Ishikawa (cell line): ENCODE results near the gene CCR6.

Experiments used
- CEBPB ChIP-seq: IDR thresholded peaks from 2 replicates; pipeline ENCODE4 v1.6.1; 2012
- CREB1 ChIP-seq: IDR thresholded peaks from 2 replicates; pipeline ENCODE4 v1.6.1; 2012; ENCODE audit warnings: low read depth
- EGR1 ChIP-seq: IDR thresholded peaks from 2 replicates; pipeline ENCODE4 v1.6.1; 2012
- EP300 ChIP-seq: IDR thresholded peaks from 2 replicates; pipeline ENCODE4 v1.6.1; 2012; ENCODE audit warnings: borderline replicate concordance
- FOXM1 ChIP-seq: IDR thresholded peaks from 2 replicates; pipeline ENCODE4 v1.6.1; 2012; ENCODE audit warnings: low read depth, borderline replicate concordance
- NFIC ChIP-seq: IDR thresholded peaks from 2 replicates; pipeline ENCODE4 v1.6.1; 2012
- RAD21 ChIP-seq: IDR thresholded peaks from 2 replicates; pipeline ENCODE4 v1.6.1; 2012; ENCODE audit warnings: low read depth
- TAF1 ChIP-seq: IDR thresholded peaks from 2 replicates; pipeline ENCODE4 v1.6.1; 2012; ENCODE audit warnings: low read depth, mild to moderate bottlenecking
- TCF12 ChIP-seq: IDR thresholded peaks from 2 replicates; pipeline ENCODE4 v1.6.1; 2012; ENCODE audit warnings: low read depth
- TEAD4 ChIP-seq: IDR thresholded peaks from 2 replicates; pipeline ENCODE4 v1.6.1; 2012
- YY1 ChIP-seq: IDR thresholded peaks from 2 replicates; pipeline ENCODE4 v1.6.1; 2012; ENCODE audit warnings: low read depth
- ZBTB7A ChIP-seq: IDR thresholded peaks from 2 replicates; pipeline ENCODE4 v1.6.1; 2012; ENCODE audit warnings: low read depth
- TF ChIP-seq, protein P1 (sequence below): IDR thresholded peaks from 2 replicates; pipeline ENCODE4 v1.6.1; 2012
- TF ChIP-seq, protein P2 (sequence below): IDR thresholded peaks from 2 replicates; pipeline ENCODE4 v1.6.1; 2012
- TF ChIP-seq, protein P3 (sequence below): IDR thresholded peaks from 2 replicates; pipeline ENCODE4 v1.6.1; 2012; ENCODE audit warnings: low read depth, mild to moderate bottlenecking

Gene CCR6

DNA sequence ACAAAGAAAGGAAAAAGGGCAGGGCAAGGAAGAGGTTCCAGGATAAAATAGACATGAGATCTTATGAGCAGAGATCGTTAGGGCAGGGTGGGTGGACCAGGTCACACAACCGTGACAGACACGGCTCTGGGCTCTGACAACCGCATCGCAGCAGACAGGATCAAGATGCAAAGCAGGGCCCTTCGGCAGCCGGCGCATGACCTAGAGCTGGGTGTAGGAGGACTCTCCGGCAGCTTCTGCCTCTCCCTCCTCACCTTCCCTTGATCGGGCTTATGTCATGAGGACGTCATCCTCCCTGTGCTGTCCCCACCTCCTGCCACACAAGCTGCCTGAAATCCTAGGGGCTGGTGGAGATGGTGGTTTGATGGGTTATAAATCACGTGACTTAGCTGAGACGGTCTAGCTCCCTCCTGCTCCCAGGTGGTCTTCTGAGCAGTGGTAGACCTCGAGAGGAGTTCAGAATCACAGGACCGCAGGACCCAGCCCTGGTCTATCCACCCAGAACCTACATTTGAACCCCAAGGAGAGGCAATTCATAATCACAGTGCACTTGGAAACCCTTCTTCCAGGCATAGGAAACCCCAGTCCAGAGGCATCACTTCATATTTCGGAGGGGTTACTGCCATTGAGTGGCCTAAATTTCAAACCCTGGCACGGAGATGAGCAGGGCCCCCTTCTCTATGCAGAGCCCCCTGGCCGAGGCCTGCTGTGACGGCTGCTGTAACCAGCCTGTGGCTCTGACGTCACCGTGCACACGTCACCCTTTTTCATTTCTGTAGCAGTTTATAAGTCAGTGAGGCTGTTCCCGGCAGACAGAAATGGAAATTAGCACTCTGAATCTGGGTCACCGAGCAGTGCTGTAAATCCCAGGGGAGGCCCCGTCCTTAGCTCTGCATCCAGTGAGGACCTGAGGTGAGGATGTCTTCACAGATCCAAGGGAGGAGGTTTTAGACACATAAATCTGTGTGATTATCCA, 8.7 kb upstream of the CCR6 start:
- no peak for TF ChIP-seq RAD21
- TF ChIP-seq CEBPB: no peak
- no peak for TF ChIP-seq TAF1

DNA sequence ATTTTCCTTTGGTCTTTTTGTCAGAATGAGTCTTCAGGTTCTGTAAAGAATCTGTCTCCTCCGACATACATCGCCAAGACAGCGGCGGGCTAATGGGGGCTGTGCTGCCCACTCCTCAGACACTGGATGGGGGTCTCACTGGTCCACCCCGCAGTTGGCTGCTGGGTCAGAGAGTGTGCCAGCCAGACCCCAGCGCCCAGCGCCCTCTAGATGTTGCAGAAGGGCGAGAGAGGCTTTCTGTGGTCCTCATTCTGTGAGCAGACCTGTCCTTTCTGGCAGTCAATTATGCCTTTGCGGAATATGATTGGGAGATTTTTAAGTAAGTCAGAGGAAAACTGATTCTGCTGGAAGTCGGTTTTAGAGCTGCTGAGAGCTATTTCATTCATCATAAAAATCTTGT, 7.8 kb upstream of the CCR6 start:
- TF ChIP-seq FOXM1 (no peak), CEBPB (no peak), EGR1 (no peak)

DNA sequence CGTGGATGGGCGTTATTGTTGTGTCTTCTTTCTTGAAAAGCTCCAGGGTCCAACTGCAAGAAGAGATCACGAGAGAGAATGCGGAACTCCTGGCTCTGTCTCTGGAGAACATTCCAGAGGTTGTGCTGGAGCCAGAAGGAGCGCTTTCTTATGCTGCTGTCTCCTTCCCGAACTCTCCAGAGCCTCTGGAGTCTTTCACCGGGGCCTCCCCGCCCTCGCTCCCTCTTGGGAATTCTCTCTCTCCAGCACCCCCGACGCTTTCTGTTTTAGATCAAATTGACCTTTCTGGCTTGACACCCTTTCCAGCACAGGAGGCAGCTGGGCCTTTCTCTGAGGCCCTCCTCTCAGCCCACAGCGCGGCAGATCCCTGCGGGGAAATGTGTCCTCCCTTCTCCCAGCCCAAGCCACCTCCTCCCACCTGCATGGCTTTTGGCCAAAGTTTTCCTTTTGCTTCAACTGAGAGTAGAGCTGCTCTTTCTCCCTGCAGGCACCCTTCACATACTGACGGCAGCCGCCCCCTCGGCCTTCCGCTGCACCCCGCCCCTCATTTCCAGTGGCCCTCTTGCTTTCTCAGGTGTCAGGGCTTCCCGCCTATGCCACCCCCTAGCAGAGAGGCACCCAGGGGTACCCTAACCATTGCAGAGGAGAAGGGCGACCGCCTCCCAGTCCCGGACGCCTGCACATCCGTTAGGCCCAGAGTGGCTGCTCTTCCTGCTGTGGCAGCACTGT, 6.6 kb upstream of the CCR6 start:
- TF ChIP-seq TEAD4 (no peak), EP300 (no peak), CREB1 (no peak), EGR1 (no peak), CEBPB (no peak), FOXM1 (no peak), TAF1 (no peak), NFIC (no peak), TCF12 (no peak), RAD21 (no peak), ZBTB7A (no peak), YY1 (no peak)
- TF ChIP-seq, protein P1, sequence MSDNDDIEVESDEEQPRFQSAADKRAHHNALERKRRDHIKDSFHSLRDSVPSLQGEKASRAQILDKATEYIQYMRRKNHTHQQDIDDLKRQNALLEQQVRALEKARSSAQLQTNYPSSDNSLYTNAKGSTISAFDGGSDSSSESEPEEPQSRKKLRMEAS: no peak
- TF ChIP-seq, protein P2, sequence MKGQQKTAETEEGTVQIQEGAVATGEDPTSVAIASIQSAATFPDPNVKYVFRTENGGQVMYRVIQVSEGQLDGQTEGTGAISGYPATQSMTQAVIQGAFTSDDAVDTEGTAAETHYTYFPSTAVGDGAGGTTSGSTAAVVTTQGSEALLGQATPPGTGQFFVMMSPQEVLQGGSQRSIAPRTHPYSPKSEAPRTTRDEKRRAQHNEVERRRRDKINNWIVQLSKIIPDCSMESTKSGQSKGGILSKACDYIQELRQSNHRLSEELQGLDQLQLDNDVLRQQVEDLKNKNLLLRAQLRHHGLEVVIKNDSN: no peak
- TF ChIP-seq, protein P3, sequence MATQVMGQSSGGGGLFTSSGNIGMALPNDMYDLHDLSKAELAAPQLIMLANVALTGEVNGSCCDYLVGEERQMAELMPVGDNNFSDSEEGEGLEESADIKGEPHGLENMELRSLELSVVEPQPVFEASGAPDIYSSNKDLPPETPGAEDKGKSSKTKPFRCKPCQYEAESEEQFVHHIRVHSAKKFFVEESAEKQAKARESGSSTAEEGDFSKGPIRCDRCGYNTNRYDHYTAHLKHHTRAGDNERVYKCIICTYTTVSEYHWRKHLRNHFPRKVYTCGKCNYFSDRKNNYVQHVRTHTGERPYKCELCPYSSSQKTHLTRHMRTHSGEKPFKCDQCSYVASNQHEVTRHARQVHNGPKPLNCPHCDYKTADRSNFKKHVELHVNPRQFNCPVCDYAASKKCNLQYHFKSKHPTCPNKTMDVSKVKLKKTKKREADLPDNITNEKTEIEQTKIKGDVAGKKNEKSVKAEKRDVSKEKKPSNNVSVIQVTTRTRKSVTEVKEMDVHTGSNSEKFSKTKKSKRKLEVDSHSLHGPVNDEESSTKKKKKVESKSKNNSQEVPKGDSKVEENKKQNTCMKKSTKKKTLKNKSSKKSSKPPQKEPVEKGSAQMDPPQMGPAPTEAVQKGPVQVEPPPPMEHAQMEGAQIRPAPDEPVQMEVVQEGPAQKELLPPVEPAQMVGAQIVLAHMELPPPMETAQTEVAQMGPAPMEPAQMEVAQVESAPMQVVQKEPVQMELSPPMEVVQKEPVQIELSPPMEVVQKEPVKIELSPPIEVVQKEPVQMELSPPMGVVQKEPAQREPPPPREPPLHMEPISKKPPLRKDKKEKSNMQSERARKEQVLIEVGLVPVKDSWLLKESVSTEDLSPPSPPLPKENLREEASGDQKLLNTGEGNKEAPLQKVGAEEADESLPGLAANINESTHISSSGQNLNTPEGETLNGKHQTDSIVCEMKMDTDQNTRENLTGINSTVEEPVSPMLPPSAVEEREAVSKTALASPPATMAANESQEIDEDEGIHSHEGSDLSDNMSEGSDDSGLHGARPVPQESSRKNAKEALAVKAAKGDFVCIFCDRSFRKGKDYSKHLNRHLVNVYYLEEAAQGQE: no peak

DNA sequence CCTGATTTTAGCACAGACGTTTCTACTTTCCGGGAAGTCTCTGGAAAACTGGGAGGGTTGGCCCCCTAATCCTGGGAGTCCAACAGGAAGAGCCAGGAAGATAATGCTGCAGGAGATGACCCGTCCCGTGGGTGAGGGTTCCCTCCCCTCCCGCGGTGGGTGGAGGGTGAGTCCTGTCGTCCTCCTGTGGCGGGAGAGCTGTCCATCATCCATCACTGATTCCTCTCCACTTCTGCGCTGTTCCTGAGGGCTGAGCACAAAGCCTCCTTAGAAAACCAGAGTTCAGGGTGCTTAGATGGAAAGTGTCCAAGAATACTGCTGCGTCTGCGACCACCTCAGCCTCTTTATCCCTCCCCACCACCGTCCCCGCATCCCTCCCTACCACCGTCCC, 6.1 kb upstream of the CCR6 start:
- TF ChIP-seq, protein P3: no peak
- TF ChIP-seq NFIC: no peak

DNA sequence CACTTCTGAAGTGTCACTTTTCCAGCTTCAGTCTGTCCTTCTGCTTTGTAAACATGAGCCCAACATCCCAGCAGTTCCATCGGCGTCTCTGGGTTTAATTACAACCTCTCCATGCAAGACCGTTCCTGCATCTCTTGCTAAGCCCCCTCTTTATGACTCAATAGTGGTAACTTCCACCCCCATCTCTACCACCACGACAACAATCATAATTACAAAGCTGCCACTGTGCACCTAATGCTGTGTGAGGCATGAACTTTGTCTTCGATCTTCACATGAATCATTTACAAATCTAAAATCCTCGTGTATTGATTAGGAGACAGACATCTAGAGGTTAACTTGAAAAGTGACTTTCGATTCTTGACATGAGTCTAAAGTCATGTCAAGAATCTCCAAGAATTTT, 4.9 kb upstream of the CCR6 start:
- no peak for TF ChIP-seq NFIC
- TF ChIP-seq, protein P1: no peak
- TF ChIP-seq TAF1: no peak
- TF ChIP-seq TEAD4: no peak
- no peak for TF ChIP-seq YY1

DNA sequence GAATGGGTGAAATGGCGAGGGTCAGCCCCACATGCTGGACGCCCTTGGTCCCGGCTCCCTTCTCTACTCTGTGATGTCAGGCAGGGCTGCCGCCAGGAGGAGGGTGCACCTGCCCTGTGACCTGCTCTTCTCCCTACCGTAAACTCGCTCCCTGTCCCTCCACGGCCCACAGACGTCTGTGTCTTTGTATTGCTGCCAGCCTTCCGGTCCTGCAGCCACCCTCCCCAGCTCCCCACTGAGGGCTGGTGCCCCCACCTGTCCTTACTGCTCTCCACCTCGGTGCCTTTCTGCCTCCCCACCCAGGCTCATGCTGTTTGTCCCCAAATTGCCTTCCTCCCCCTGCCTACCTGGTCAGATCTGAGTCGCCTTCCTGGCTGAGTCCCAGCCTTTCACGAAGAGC, 4.1 kb upstream of the CCR6 start:
- TF ChIP-seq EGR1 (no peak), CEBPB (no peak), RAD21 (no peak), TEAD4 (no peak), YY1 (no peak), TAF1 (no peak), NFIC (no peak), ZBTB7A (no peak), CREB1 (no peak), FOXM1 (no peak), TCF12 (no peak), EP300 (no peak)
- TF ChIP-seq, protein P2: no peak
- TF ChIP-seq, protein P1: no peak
- TF ChIP-seq, protein P3: no peak
